GM21529 (cell line): ENCODE measurements around the gene ZEB2.
A peak's percentile ranks its signal among the peaks of the same experiment; 100 is the strongest.

Source experiments
- ATAC-seq: cut with Tn5 transposase; IDR thresholded peaks from one replicate; pipeline ENCODE4 v1.9.1; 2021; ENCODE audit not compliant: unreplicated experiment

The ZEB2 gene

GRCh38 chr2:144529841-144530240, 9.9 kb upstream of the ZEB2 start:
- ATAC-seq = no peak

DNA sequence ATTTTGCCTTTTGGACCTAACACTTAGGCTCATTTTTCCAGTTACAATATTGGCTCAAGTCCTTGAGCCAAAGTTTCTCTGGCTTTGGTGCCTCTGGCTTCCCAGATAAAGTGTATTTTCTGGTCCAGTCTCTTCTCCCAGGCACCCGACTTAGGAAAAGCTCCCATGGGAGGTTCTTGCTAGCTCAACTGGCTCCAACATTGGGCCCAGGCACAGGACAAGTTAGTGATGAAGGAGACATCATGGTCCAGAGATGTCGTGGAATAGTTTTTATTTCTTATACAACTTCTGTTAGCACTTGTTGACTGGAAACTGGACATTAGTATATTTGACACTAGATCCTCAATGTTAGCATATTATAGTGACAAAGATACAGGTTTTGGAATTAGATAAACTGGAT, 8.2 kb upstream of the ZEB2 start:
- ATAC-seq = no peak

- no peak for ATAC-seq
These were observed 6.9 kb upstream of the ZEB2 start for GRCh38 chr2:144526831-144527230.

DNA sequence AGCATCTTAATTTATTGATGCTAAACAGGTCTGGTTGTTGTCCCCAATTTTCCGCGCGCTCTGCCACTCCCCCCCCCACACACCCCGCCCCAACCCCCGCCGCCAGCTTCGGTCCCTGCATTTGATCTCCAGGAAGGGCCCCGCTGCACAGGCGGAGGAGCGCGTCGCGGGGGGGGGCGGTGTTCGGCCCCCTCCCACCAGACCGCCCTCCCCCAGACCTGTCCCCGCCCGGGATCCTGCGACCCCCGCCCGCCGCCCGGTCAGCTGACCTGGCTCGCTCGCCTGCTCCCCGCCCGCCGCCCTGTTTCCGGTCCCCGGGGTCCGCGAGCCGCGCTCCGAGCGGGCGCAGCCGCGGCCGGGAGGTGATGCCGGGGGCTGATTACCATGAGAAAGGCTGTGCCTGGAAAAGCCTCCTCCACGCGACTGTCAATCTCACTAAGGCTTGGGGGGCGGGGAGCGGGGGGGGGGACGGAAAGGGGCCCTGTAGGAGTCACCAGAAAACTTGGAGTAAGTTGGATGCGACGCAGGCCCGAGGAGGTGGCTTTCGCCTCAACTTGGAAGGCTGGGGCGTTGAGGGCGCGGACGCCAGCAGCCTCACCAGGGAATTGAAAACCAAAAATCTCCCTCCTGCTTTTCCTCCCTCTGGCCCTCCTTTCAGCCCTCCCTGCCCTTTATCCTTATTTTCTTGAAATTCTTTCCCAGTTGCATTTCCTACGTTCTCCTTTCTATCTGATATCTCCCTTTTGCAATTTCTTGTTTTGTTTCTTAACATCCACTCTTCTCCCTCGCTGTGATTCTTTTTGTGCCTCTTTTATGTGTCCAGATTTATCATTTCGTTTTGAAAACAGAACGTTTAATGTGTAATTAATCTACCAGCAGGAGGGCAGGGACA, 4.4 kb upstream of the ZEB2 start:
- ATAC-seq = no peak

- ATAC-seq = no peak
These were observed 3.7 kb upstream of the ZEB2 start for GRCh38 chr2:144523596-144524117.

GRCh38 chr2:144522897-144523595, 3.1 kb upstream of the ZEB2 start:
- ATAC-seq = no peak

DNA sequence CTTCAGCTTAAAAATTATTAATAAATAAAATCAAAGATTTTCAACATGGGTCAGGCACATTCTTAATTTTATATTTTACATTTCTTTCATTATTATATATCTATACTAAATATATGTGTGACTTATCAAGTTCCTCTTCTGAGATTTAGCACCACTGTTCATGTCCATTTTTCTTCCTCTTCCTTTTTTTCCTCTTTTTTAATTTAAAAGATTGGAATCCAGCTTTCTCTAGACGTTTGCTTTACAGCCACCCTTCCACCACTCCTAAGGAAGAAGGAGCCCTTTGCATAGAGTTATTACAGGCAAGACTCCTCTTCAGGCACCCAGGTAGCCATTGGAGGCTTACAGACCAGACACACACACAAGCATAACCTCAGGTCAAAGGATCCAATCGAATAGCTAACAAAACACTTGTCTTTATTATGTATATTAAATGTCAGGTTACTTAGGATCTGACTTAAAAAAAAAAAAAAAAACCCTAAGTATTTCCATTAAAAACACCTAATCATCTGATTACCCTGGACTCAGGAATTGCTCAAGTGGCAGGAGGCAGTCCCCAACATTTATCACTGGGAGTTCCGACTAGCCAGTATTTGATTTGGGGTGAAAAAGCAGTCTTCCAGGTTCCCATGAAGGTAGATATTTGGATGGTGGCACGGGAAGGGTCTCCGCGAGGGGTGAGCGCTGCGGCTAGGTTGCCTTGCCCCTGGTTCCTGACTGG, 2.4 kb upstream of the ZEB2 start:
- no peak for ATAC-seq

DNA sequence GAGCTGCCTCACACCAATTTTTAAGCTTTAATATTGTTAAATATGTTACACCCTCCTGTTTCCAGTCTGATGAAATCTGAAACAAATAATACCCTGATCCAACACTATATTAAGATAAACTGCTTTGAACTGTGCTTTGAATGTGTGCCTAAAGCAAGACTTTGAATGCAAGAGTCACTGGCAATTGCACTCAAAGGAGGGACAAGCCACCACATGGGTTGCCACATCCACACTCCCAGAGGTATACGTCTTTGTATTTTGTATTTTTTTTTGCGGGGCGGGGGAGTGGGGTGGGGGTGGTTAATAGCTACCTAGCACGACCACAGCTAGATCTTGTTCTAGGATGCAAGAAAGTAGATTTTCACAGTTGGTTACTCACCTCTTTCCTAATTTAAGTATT, 1.8 kb upstream of the ZEB2 start:
- ATAC-seq = no peak

DNA sequence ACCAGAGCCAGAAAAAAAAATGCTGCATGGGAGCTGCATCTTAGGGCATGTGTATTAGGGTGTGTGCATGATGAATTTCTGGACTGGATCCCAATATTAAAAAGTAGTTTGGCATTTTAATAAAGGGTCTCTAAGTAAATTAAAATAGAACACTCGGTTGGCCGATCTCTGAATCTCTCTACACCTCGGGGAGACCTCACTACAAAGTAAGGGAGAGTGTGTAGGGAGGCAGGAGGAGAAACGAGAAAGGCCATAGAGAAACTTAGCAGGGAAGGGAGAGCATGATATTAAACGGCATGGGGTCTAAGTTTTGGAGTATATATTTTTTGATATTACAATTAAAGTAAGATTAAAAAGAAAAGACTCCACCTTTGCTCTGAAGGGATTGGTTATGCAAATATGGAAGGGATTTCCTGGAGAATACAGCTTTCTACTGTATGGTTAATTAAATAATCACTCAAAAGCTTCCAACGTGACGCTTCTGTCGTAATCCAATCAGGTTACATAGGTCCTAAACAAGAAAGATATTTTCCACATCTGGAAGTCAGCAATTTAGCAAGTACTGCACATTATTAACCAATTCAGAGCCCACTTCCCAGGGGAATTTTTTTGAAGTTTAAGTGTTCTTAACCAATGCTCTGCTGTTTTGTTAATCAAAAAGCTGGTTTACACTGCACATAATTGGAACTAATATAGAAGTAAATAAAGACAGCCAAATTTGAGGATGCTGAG, 1.0 kb upstream of the ZEB2 start:
- no peak for ATAC-seq

DNA sequence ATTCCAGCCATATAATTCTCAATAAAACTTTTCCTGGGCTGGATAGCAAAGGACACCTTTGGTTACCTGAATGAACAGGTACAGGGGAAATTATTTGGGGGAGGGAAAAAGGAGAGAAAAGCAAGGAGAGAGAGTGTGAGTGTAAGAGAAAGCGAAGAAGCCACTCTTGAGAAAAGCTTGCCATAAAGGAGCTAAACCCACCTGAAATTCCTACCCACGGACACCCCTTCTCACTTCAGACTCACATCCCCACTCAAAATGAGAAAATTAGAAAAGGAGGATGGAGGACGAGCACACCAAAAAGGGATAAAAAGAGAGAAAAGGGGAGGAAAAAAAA, 354 bp downstream of the ZEB2 start:
- ATAC-seq = no peak

DNA sequence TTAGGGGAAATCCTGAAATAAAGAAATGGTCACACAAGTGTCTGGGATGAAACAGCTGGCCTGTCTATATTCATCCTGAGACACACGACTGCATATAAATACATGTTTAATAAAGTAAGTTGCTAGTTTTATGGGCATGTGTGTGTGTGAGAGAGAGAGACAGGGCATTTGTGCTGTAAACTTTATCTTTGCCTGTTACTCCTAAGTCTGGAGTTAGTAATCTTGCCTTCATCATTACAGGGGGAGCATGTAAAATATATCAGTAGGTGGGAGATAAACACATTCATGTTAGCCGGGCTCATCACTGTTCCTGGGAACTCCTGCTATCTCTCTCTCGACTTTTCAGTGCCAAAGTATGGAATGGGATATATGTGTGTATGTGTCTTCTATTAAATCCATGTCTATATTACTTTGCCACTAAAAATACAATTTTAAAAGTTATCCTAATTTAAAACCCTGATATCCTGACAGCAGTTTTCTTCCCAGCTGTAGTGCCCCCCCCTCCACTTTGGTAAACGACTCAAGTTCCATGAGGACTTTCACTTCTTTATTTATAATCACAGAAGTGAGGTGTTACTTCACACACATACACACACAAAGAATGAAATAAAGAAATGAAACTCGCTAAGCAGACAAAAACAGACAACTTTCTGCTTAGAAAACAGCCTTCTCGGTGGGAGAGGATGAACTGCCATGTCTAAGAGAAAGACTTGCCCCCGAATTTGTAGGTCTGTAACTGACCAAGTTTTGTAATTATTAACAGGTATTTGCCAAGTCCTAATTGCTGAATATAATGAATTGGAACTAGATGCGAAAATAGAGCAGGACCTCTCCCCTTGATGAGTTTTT, 947 bp downstream of the ZEB2 start:
- ATAC-seq = peak; percentile 60

DNA sequence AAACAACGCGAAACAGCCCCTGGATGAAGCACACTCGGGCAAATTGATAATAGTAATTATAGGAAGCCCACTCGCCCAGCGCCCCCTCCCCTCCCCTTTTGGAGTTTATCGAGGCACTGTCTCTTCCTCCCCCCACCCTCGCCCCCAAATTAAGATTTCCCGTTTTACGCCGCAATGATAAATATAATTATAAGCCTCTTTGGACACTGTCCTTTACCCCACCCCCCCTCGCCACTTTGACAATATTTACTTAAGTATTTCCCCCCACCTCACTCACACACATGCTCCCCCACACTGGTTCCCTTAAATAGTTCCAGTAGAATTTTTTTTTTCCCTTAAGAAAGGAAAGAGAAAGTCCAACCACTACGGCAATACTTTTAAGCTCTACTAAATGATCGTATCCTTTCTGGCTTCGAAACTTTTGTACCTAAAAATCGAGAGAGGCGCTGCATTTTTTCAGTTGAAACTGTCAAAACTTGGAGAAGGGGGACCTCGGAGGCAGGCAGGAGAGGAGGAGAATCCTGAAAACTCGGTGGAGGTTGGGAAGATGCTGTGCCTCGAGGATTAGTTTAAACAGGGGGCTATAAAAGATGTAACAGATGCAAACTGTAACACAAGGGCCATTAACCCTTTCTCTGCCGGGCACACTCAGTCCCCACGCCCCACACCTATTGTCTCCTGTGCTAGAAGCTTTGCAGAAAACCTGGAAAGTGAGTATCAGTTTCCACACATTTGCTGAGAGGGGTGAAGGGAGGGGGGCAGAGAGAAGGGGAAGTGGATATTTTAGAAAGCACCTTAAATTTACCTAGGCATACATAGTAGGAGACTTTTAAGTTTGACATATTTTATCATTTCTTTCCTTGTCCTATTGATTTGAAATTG, 1.8 kb downstream of the ZEB2 start:
- no peak for ATAC-seq

- ATAC-seq = peak; percentile 55
These were observed 2.7 kb downstream of the ZEB2 start for GRCh38 chr2:144516981-144517865.

DNA sequence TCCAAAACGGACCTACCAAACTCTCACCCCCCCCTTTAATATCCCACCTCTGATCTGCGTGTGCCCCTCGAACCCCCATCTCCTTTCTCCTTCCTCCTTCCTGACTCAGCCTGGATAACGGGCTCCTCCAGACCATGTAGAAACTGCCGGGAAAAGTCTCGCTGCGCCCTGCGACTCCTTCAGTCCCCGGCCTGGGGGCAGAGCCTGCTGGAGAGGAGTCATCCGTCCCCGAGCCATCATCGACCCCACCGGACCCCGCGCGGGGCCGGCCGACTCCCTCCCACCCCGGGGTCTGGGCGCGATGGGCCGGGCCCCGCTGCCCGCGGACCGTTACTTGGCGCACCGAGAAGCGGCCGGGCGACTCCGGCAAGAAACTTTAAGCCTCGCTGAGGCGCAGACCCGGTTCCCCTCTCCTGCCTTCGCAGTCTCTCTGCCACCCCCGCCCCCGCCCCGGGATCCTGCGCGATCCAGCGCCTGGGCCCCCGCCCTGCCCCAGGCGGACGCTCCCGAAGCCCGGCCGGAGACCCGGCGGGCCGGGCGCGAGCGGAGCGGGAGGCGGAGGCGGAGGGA, 3.4 kb downstream of the ZEB2 start:
- peak; percentile 10 for ATAC-seq

- no peak for ATAC-seq
These were observed 4.1 kb downstream of the ZEB2 start for GRCh38 chr2:144515696-144516410.

DNA sequence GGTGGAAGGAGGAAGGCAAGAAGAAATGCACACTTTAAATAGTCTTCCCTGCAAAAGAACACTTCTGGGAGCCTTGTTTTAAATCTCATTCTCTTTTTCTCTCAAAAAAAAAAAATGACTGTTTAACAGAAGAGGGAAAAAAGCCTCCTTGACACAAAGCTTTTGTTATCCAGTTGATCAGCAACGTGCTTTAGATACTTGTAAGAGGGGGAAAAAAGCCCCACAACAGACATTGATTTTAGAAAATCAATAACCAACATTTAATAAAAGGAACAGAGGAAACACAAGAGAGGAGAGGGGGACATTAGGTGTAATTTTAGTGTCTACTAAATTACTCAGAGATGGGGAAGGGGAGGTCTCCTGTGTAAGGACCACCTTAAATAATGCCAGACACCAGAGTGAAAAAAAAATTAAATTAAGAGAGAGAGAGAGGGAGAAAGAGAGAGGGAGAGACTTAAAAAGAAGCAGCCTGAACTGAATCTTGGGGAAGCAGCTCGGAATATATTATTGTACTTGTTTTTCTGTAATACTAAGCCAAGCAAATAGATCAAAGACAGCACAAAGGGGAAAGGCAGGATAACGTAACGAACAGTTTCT, 4.7 kb downstream of the ZEB2 start:
- ATAC-seq = no peak

- ATAC-seq = no peak
These were observed 5.3 kb downstream of the ZEB2 start for GRCh38 chr2:144514616-144515091.
